ENCODE measurements around the gene DIS3L2.
"Not testable (repeated sequence)": the region's sequence is repeated elsewhere in the genome, so short reads cannot be mapped to it uniquely, and the experiment has no call there.

DIS3L2 gene

GRCh38 chr2:231929961-231930592 is 31.4 kb upstream of the DIS3L2 start:
- no peak for DNase-seq (ENCODE audit: low spot score)

- DNase-seq (ENCODE audit: low spot score): no peak
Observed at GRCh38 chr2:231930593-231931281, 30.8 kb upstream of the DIS3L2 start.

- DNase-seq (ENCODE audit: low spot score): no peak
Observed at GRCh38 chr2:231931481-231931915, 30.0 kb upstream of the DIS3L2 start.

GRCh38 chr2:231932711-231932970 is 28.9 kb upstream of the DIS3L2 start:
- DNase-seq (ENCODE audit: low spot score): no peak

GRCh38 chr2:231932985-231933915 is 28.3 kb upstream of the DIS3L2 start:
- no peak for DNase-seq (ENCODE audit: low spot score)

GRCh38 chr2:231933916-231934401 is 27.6 kb upstream of the DIS3L2 start:
- DNase-seq (ENCODE audit: low spot score): no peak

GRCh38 chr2:231934441-231935206 is 26.9 kb upstream of the DIS3L2 start:
- DNase-seq (ENCODE audit: low spot score): no peak

- DNase-seq (ENCODE audit: low spot score): no peak
Observed at GRCh38 chr2:231935207-231935524, 26.3 kb upstream of the DIS3L2 start.

- no peak for DNase-seq (ENCODE audit: low spot score)
Observed at GRCh38 chr2:231935815-231936214, 25.7 kb upstream of the DIS3L2 start.

GRCh38 chr2:231936491-231936890 is 25.0 kb upstream of the DIS3L2 start:
- DNase-seq (ENCODE audit: low spot score): no peak

GRCh38 chr2:231937057-231937456 is 24.5 kb upstream of the DIS3L2 start:
- no peak for DNase-seq (ENCODE audit: low spot score)

GRCh38 chr2:231939022-231939421 is 22.5 kb upstream of the DIS3L2 start:
- DNase-seq (ENCODE audit: low spot score): no peak

- DNase-seq (ENCODE audit: low spot score): no peak
Observed at GRCh38 chr2:231940795-231941194, 20.7 kb upstream of the DIS3L2 start.

GRCh38 chr2:231941673-231942072 is 19.8 kb upstream of the DIS3L2 start:
- no peak for DNase-seq (ENCODE audit: low spot score)

GRCh38 chr2:231942180-231942579 is 19.3 kb upstream of the DIS3L2 start:
- DNase-seq (ENCODE audit: low spot score): no peak

GRCh38 chr2:231946241-231946814 is 15.2 kb upstream of the DIS3L2 start:
- no peak for DNase-seq (ENCODE audit: low spot score)

GRCh38 chr2:231947112-231947511 is 14.4 kb upstream of the DIS3L2 start:
- not testable (repeated sequence) for DNase-seq (ENCODE audit: low spot score)

- no peak for DNase-seq (ENCODE audit: low spot score)
Observed at GRCh38 chr2:231947694-231948093, 13.8 kb upstream of the DIS3L2 start.

GRCh38 chr2:231951452-231952035 is 10.0 kb upstream of the DIS3L2 start:
- no peak for DNase-seq (ENCODE audit: low spot score)

- DNase-seq (ENCODE audit: low spot score): no peak
Observed at GRCh38 chr2:231955758-231956472, 5.6 kb upstream of the DIS3L2 start.

Measured in CD4-positive, alpha-beta T cell treated with Interleukin-6 at 100 ng/mL for 8 hours (primary cell).